Measurements from ENCODE around the gene FOXO3B.
"Not testable (repeated sequence)": the region's sequence is repeated elsewhere in the genome, so short reads cannot be mapped to it uniquely, and the experiment has no call there.

The FOXO3B gene

GRCh38 chr17:18681767-18682571 is at the start of gene FOXO3B:
FOXO3B (minus strand) TSS chr17:18682314; CDS start chr17:18681651, 663 bp downstream.
- peak; percentile 6 for DNase-seq

- DNase-seq: not testable (repeated sequence)
Measured at GRCh38 chr17:18723509-18723908, 41.4 kb upstream of the FOXO3B start.

- not testable (repeated sequence) for DNase-seq
Measured at GRCh38 chr17:18722612-18723011, 40.5 kb upstream of the FOXO3B start.

- not testable (repeated sequence) for DNase-seq
Measured at GRCh38 chr17:18721775-18722547, 39.8 kb upstream of the FOXO3B start.

- DNase-seq: not testable (repeated sequence)
Measured at GRCh38 chr17:18719428-18720110, 37.5 kb upstream of the FOXO3B start.

GRCh38 chr17:18718643-18719427 is 36.7 kb upstream of the FOXO3B start:
- not testable (repeated sequence) for DNase-seq

- peak; percentile 36 for DNase-seq
Measured at GRCh38 chr17:18712354-18712999, 30.4 kb upstream of the FOXO3B start.

GRCh38 chr17:18708215-18708614 is 26.1 kb upstream of the FOXO3B start:
- DNase-seq: not testable (repeated sequence)

GRCh38 chr17:18705955-18706354 is 23.8 kb upstream of the FOXO3B start:
- not testable (repeated sequence) for DNase-seq

- DNase-seq: not testable (repeated sequence)
Measured at GRCh38 chr17:18698473-18699103, 16.5 kb upstream of the FOXO3B start.

GRCh38 chr17:18695143-18695542 is 13.0 kb upstream of the FOXO3B start:
- DNase-seq: not testable (repeated sequence)

- DNase-seq: not testable (repeated sequence)
Measured at GRCh38 chr17:18682668-18683067, 554 bp upstream of the FOXO3B start.

GRCh38 chr17:18677381-18677780 is 4.7 kb downstream of the FOXO3B start:
- not testable (repeated sequence) for DNase-seq

GRCh38 chr17:18676928-18677327 is 5.2 kb downstream of the FOXO3B start:
- not testable (repeated sequence) for DNase-seq

GRCh38 chr17:18672395-18673227 is 9.5 kb downstream of the FOXO3B start:
- not testable (repeated sequence) for DNase-seq

GRCh38 chr17:18668625-18669024 is 13.5 kb downstream of the FOXO3B start:
- DNase-seq: not testable (repeated sequence)

- DNase-seq: not testable (repeated sequence)
Measured at GRCh38 chr17:18667535-18667934, 14.6 kb downstream of the FOXO3B start.

- DNase-seq: not testable (repeated sequence)
Measured at GRCh38 chr17:18666326-18666725, 15.8 kb downstream of the FOXO3B start.

GRCh38 chr17:18661924-18662624 is 20.0 kb downstream of the FOXO3B start:
- not testable (repeated sequence) for DNase-seq

- not testable (repeated sequence) for DNase-seq
Measured at GRCh38 chr17:18650094-18650493, 32.0 kb downstream of the FOXO3B start.
